KMS-11 (cell line): Measurements from ENCODE around the gene GGCX.

ENCODE experiments used
- H2AFZ ChIP-seq: fragments of 200-600 bp; sonication (generic); 2 replicates; pipeline ENCODE4 v1.6.1; 2016; ENCODE audit warnings: antibody characterized with exemption, mixed run types, low read depth
- H3K27ac ChIP-seq: fragments of 200-600 bp; sonication (generic); 2 replicates; pipeline ENCODE4 v1.6.1; 2016; ENCODE audit warnings: mild to moderate bottlenecking, mixed run types
- H3K27me3 ChIP-seq: fragments of 200-600 bp; sonication (generic); 2 replicates; pipeline ENCODE4 v1.6.1; 2017; ENCODE audit warnings: mild to moderate bottlenecking, low read depth, mixed run types, moderate library complexity; ENCODE audit not compliant: insufficient read depth
- H3K36me3 ChIP-seq: fragments of 200-600 bp; sonication (generic); 2 replicates; pipeline ENCODE4 v1.6.1; 2017; ENCODE audit warnings: mild to moderate bottlenecking, mixed run types; ENCODE audit not compliant: insufficient read depth
- H3K4me1 ChIP-seq: fragments of 200-600 bp; sonication (generic); 2 replicates; pipeline ENCODE4 v1.6.1; 2016; ENCODE audit warnings: mild to moderate bottlenecking, low read depth, mixed run types; ENCODE audit not compliant: poor library complexity, severe bottlenecking
- H3K4me2 ChIP-seq: fragments of 200-600 bp; sonication (generic); 2 replicates; pipeline ENCODE4 v1.7.0; 2016; ENCODE audit warnings: mild to moderate bottlenecking, mixed run types
- H3K4me3 ChIP-seq: fragments of 200-600 bp; sonication (generic); IDR thresholded peaks from 2 replicates; pipeline ENCODE4 v1.6.1; 2017; ENCODE audit warnings: low read depth, low read length, mixed read lengths; ENCODE audit not compliant: insufficient read depth
- H3K79me2 ChIP-seq: fragments of 200-600 bp; sonication (generic); 2 replicates; pipeline ENCODE4 v1.6.1; 2016; ENCODE audit warnings: low read depth, mixed run types; ENCODE audit not compliant: insufficient read depth
- H3K9ac ChIP-seq: fragments of 200-600 bp; sonication (generic); 2 replicates; pipeline ENCODE4 v1.6.1; 2016; ENCODE audit warnings: mild to moderate bottlenecking, mixed run types
- H4K20me1 ChIP-seq: fragments of 200-600 bp; sonication (generic); 2 replicates; pipeline ENCODE4 v1.6.1; 2016; ENCODE audit warnings: mild to moderate bottlenecking, mixed run types; ENCODE audit not compliant: insufficient read depth
- TF ChIP-seq, protein P1 (sequence below): fragments of 200-600 bp; sonication (generic); conservative IDR thresholded peaks from 2 replicates; pipeline ENCODE4 v1.6.1; 2017; ENCODE audit warnings: low read depth, mild to moderate bottlenecking, antibody characterized with exemption, low read length, moderate library complexity, mixed read lengths

Gene GGCX

DNA sequence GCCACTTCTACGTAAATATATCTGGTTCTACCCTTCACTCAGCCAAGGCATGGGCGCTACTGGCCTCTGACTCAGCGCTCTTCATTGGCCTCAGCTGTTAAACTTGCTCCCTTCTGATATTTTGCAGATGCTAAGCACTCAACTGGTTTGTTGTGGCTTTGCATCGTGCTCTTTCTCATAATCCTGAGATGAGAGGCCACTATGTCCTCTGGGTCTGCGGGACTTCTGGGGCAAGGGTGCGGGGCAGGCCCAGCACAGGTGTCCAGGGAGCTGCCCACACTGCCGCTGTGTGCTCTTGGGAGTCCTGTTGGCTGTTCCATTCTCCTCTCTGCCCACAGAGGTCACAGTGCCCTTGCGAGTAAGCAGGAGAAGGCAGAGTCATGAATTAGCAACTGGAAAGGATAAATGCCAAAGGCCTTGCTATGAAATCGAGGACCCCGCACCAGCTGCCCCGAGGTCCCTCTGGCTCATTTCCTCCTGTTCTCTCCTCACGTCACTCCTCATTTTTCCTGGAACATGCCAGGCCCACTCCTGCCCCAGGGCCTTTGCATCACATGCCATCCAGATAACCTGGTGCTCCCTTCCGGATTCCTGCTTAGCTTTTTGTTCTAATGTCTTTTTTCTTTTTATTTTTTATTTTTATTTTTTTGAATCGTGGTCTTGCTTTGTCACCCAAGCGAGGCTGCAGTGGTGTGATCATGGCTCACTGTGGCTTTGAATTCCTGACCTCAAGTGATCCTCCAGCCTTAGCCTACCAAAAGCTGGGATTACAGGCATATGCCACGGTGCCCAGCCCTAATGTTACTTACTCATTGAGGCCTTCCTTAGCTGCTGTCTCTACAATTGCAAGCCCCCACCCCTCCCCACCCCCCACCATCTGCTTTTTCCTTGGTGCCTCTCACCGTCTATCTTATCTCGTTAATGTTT, 57.2 kb downstream of the GGCX start:
- no peak overlapping the region for H3K4me2 ChIP-seq
- no peak overlapping the region for H2AFZ ChIP-seq
- H3K27ac ChIP-seq = no peak overlapping the region

DNA sequence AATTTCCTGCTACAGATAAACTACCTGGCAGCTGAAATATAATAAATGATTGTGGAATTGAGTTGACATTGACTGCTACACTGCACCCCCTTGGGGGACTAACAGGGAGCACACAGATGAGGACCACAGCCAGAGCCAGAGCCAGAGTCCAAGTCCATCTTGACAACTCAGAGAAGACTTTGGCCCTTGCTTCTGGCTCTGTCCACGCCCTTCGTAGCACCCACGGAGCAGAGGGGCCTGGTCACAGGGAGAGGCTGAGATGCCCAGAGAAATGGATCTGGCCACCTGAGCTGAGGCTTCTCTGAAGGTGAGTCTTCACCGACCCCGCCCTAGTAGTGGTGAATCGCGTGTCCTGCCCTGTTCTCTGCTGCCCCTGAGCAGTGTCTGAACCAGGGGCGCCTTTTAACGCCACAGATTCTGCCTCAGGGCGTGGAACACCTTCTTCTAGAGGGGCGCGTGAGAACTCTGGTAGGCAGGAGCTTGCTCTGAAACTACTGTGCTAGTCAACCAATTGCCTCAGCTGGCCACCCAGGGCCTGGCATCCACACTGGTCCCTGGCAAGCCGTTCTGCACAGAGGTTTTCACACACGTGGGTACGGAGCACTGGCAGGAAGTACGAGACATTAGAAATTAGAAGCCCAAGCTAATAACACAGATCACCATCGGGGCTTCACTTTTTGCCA, 58.0 kb downstream of the GGCX start:
- Histone ChIP-seq H3K36me3 (no peaks in the 10 kb centered on the region), H3K27ac (no peak overlapping the region), H3K4me1 (no peaks in the 10 kb centered on the region), H2AFZ (no peak overlapping the region), H3K4me3 (no peak overlapping the region), H3K27me3 (no peaks in the 10 kb centered on the region), H3K9ac (no peak overlapping the region), H4K20me1 (no peaks in the 10 kb centered on the region), H3K79me2 (no peaks in the 10 kb centered on the region), H3K4me2 (no peak overlapping the region)
- TF ChIP-seq, protein P1, sequence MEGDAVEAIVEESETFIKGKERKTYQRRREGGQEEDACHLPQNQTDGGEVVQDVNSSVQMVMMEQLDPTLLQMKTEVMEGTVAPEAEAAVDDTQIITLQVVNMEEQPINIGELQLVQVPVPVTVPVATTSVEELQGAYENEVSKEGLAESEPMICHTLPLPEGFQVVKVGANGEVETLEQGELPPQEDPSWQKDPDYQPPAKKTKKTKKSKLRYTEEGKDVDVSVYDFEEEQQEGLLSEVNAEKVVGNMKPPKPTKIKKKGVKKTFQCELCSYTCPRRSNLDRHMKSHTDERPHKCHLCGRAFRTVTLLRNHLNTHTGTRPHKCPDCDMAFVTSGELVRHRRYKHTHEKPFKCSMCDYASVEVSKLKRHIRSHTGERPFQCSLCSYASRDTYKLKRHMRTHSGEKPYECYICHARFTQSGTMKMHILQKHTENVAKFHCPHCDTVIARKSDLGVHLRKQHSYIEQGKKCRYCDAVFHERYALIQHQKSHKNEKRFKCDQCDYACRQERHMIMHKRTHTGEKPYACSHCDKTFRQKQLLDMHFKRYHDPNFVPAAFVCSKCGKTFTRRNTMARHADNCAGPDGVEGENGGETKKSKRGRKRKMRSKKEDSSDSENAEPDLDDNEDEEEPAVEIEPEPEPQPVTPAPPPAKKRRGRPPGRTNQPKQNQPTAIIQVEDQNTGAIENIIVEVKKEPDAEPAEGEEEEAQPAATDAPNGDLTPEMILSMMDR = no peak

More for the DNA sequence above, 57.2 kb downstream of the GGCX start:
- Histone ChIP-seq H3K36me3 (no peaks in the 10 kb centered on the region), H3K27me3 (no peaks in the 10 kb centered on the region), H4K20me1 (no peaks in the 10 kb centered on the region), H3K79me2 (no peaks in the 10 kb centered on the region), H3K4me3 (no peak overlapping the region), H3K9ac (no peak overlapping the region), H3K4me1 (no peaks in the 10 kb centered on the region)
- TF ChIP-seq, protein P1 = no peak

DNA sequence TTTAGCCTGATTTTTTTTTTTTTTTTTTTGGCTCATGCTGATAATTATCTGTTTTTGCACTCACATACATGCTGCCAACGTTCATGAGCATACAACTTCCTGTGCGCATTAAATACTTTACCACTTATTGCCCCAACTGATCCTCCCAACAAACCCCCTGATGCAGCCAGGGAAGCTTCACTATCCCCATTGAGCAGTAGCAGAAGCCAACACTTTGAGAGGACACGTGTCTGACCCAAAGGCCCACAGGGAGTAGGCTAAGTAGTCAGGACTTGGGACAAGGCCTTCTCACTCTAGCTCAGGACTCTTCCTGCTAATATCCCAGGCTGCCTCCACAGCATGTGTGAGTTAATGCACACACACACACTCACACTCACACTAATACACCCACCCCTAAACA, 58.6 kb downstream of the GGCX start:
- Histone ChIP-seq H3K9ac (no peak overlapping the region), H3K27ac (no peak overlapping the region), H2AFZ (no peak overlapping the region), H4K20me1 (no peaks in the 10 kb centered on the region), H3K36me3 (no peaks in the 10 kb centered on the region), H3K79me2 (no peaks in the 10 kb centered on the region), H3K4me1 (no peaks in the 10 kb centered on the region), H3K4me3 (no peak overlapping the region), H3K27me3 (no peaks in the 10 kb centered on the region), H3K4me2 (no peak overlapping the region)
- TF ChIP-seq, protein P1 = no peak

DNA sequence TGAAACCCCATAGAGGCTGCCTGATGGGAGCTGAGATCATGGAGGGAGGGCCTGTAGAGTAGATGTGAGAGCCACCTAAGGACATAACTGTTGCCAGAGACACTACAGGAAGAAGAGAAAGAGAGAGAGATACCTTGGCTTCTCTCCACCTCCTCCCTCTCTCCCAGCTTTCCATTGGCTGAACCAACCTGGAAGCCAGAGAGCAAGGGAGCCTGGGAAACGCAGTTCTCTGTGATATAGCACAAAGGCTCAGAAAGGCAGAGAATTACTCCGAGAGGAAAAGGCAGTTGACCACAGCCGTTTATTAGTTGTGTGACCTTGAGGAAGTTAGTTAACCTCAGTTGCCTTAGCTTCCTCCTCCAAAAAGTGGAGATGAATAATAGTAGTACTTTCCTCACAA, 60.0 kb downstream of the GGCX start:
- H3K9ac ChIP-seq = no peak overlapping the region
- no peaks in the 10 kb centered on the region for H4K20me1 ChIP-seq
- H3K36me3 ChIP-seq = no peaks in the 10 kb centered on the region
- H3K4me2 ChIP-seq = no peak overlapping the region
- no peak overlapping the region for H2AFZ ChIP-seq
- H3K4me3 ChIP-seq = no peak overlapping the region
- H3K27ac ChIP-seq = no peak overlapping the region
- no peaks in the 10 kb centered on the region for H3K79me2 ChIP-seq
- no peaks in the 10 kb centered on the region for H3K4me1 ChIP-seq
- TF ChIP-seq, protein P1 = no peak
- no peaks in the 10 kb centered on the region for H3K27me3 ChIP-seq
